AG04450 (cell line): ENCODE data around the gene SCP2. TPM values are rescaled to one million over a fixed set of nuclear protein-coding genes. Genes with fewer than 3 reads are reported as not detected.

Source experiments
- CTCF ChIA-PET: fragments of 300-600, 350-600 bp; formaldehyde crosslinking; extraction: SDS; loops from one replicate; lab custom pipeline; 2022; ENCODE audit warnings: antibody characterized with exemption, inconsistent platforms; lab: Charles Lee
- POLR2A ChIA-PET: fragments of 350-600 bp; formaldehyde crosslinking; extraction: SDS; loops from one replicate; lab custom pipeline; 2021; ENCODE audit warnings: antibody characterized with exemption, inconsistent platforms; lab: Yijun Ruan, JAX
- DNase-seq: peaks from one replicate; pipeline ENCODE4 v3.0.0-alpha.2; 2011; ENCODE audit warnings: low read depth, low spot score
- H3K27ac ChIP-seq: one replicate; pipeline ENCODE4 v1.5.1; 2012; ENCODE audit warnings: low read depth, low read length, control low read depth
- H3K27me3 ChIP-seq: one replicate; pipeline ENCODE4 v1.6.0; 2012; ENCODE audit warnings: low read length; ENCODE audit not compliant: control insufficient read depth, insufficient read depth
- H3K4me3 ChIP-seq: 2 replicates; pipeline ENCODE4 v1.5.1; 2011; ENCODE audit warnings: mild to moderate bottlenecking, low read depth, low read length, control low read depth
- H3K9me3 ChIP-seq: 2 replicates; pipeline ENCODE4 v1.5.1; 2012; ENCODE audit warnings: low read length; ENCODE audit not compliant: control insufficient read depth, insufficient read depth
- polyA plus RNA-seq: library from polyadenylated mRNA; depleted of rRNA; stranded (reverse); fragments of >200 nt; gene quantifications from 2 replicates; pipeline ENCODE4 v1.2.3, GENCODE V29; 2011
- TF ChIP-seq, protein P1 (sequence below): IDR thresholded peaks from 2 replicates; pipeline ENCODE4 v1.5.1; 2011; ENCODE audit warnings: low read depth, low read length, control low read depth, inconsistent platforms

The SCP2 gene
- polyA plus RNA-seq, 1 experiment = 278 TPM

DNA sequence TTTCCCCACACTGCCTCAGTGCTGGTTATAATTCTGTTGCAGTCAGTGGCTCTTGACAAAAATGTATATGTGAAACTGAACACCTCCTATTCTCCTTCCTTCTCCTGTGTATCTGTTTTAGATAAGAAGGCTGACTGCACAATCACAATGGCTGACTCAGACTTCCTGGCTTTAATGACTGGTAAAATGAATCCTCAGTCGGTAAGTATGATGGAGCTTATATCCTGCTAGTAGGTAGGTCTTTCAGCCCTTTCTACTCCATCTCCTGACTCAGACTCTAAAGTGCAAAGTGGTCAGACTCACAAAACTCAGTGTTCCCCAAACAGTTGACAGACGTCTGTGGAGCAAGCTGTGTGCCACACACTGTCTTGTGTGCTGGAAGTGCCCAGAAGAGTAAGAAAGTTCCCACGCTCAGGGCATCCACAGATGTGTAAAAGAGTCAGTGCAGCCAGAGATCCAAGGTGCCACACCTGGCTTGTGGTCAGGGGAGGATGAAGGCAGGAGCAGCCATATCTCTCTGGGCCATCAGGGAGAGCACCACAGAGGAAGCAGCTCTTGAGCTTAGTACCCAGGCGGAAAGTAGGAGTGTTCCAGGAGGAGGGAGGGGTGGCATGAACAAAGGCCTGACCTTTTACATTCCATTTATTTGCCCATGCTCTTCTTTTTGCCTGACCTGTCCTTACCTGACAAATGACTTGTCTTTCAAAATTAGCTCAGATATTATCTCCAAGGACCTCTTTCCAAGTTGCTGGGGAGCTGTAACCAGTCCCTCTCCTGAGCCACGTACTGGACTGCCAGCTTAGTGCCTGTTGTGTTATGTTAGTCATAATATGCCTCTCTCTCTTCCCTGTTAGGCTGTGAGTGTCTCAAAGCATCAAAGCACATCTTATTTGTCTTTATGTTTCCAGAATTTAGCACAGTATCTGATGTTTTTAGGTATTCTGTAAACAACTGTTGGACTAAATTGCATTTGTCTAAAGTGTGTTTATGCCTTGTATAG, 121.0 kb downstream of the SCP2 start:
- Histone ChIP-seq H3K27me3 (no peaks in the 10 kb centered on the region), H3K4me3 (no peak overlapping the region), H3K9me3 (no peaks in the 10 kb centered on the region), H3K27ac (peak overlapping the region; percentile 62)
- ChIA-PET CTCF (interaction anchor here (1.0 to 2.5 kb wide), 2 partner anchors 9 to 138 kb away, joined by 3 to 7 read pairs; no protein-coding TSS in a partner anchor), POLR2A (interaction anchor here (1.7 kb wide), 1 partner anchor 13 kb away, joined by 5 read pairs; the partner anchor contains the start of gene PODN)
- TF ChIP-seq, protein P1, sequence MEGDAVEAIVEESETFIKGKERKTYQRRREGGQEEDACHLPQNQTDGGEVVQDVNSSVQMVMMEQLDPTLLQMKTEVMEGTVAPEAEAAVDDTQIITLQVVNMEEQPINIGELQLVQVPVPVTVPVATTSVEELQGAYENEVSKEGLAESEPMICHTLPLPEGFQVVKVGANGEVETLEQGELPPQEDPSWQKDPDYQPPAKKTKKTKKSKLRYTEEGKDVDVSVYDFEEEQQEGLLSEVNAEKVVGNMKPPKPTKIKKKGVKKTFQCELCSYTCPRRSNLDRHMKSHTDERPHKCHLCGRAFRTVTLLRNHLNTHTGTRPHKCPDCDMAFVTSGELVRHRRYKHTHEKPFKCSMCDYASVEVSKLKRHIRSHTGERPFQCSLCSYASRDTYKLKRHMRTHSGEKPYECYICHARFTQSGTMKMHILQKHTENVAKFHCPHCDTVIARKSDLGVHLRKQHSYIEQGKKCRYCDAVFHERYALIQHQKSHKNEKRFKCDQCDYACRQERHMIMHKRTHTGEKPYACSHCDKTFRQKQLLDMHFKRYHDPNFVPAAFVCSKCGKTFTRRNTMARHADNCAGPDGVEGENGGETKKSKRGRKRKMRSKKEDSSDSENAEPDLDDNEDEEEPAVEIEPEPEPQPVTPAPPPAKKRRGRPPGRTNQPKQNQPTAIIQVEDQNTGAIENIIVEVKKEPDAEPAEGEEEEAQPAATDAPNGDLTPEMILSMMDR = no peak
- DNase-seq = peak; percentile 52

GRCh38 chr1:53048960-53049573, 122.0 kb downstream of the SCP2 start:
- no peak for DNase-seq
- ChIA-PET CTCF (interaction anchor here (1.0 to 2.5 kb wide), 2 partner anchors 8 to 137 kb away, joined by 3 to 7 read pairs; no protein-coding TSS in a partner anchor), POLR2A (interaction anchor here (1.7 kb wide), 1 partner anchor 12 kb away, joined by 5 read pairs; the partner anchor contains the start of gene PODN)
- Histone ChIP-seq H3K9me3 (no peaks in the 10 kb centered on the region), H3K27ac (no peak overlapping the region), H3K4me3 (no peak overlapping the region), H3K27me3 (no peaks in the 10 kb centered on the region)
- TF ChIP-seq, protein P1 = no peak

- Histone ChIP-seq H3K27ac (no peak overlapping the region), H3K9me3 (no peaks in the 10 kb centered on the region), H3K27me3 (no peaks in the 10 kb centered on the region), H3K4me3 (no peak overlapping the region)
- TF ChIP-seq, protein P1 = no peak
- ChIA-PET CTCF (no interaction called here), POLR2A (no interaction called here)
- DNase-seq = no peak
These were observed 122.5 kb downstream of the SCP2 start for GRCh38 chr1:53049574-53049967.

DNA sequence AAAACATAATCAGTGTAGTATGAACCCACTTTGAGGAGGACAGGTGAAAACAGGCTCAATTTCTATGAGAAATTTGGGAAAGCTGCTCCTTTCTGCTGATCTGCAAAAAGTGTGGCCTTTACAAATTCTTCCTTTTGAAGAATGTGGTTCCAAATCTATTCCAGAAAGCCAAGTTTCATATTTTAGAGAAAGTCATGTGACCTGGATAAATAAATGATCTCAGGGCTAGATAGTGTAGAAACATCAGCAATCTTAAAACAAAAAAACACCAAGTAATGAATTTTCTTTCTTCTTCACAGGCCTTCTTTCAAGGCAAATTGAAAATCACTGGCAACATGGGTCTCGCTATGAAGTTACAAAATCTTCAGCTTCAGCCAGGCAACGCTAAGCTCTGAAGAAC, 123.2 kb downstream of the SCP2 start:
- TF ChIP-seq, protein P1 = no peak
- Histone ChIP-seq H3K9me3 (no peaks in the 10 kb centered on the region), H3K27ac (no peak overlapping the region), H3K4me3 (no peak overlapping the region), H3K27me3 (no peaks in the 10 kb centered on the region)
- no peak for DNase-seq
- POLR2A ChIA-PET = no interaction called here
- CTCF ChIA-PET = no interaction called here
